AG04450 (cell line): Measurements from ENCODE around the gene ABHD12. TPM values are rescaled to one million over a fixed set of nuclear protein-coding genes. Genes with fewer than 3 reads are reported as not detected.

Experiments used
- CTCF ChIA-PET: fragments of 300-600, 350-600 bp; formaldehyde crosslinking; extraction: SDS; loops from one replicate; lab custom pipeline; 2022; ENCODE audit warnings: antibody characterized with exemption, inconsistent platforms; lab: Charles Lee
- POLR2A ChIA-PET: fragments of 350-600 bp; formaldehyde crosslinking; extraction: SDS; loops from one replicate; lab custom pipeline; 2021; ENCODE audit warnings: antibody characterized with exemption, inconsistent platforms; lab: Yijun Ruan, JAX
- DNase-seq: peaks from one replicate; pipeline ENCODE4 v3.0.0-alpha.2; 2011; ENCODE audit warnings: low read depth, low spot score
- H3K27ac ChIP-seq: one replicate; pipeline ENCODE4 v1.5.1; 2012; ENCODE audit warnings: low read depth, low read length, control low read depth
- H3K27me3 ChIP-seq: one replicate; pipeline ENCODE4 v1.6.0; 2012; ENCODE audit warnings: low read length; ENCODE audit not compliant: control insufficient read depth, insufficient read depth
- H3K4me3 ChIP-seq: 2 replicates; pipeline ENCODE4 v1.5.1; 2011; ENCODE audit warnings: mild to moderate bottlenecking, low read depth, low read length, control low read depth
- H3K9me3 ChIP-seq: 2 replicates; pipeline ENCODE4 v1.5.1; 2012; ENCODE audit warnings: low read length; ENCODE audit not compliant: control insufficient read depth, insufficient read depth
- CTCF ChIP-seq: IDR thresholded peaks from 2 replicates; pipeline ENCODE4 v1.5.1; 2011; ENCODE audit warnings: low read depth, low read length, control low read depth, inconsistent platforms
- polyA plus RNA-seq: library from polyadenylated mRNA; depleted of rRNA; stranded (reverse); fragments of >200 nt; gene quantifications from 2 replicates; pipeline ENCODE4 v1.2.3, GENCODE V29; 2011

The ABHD12 gene
- polyA plus RNA-seq, 1 experiment: 33.6 TPM

DNA sequence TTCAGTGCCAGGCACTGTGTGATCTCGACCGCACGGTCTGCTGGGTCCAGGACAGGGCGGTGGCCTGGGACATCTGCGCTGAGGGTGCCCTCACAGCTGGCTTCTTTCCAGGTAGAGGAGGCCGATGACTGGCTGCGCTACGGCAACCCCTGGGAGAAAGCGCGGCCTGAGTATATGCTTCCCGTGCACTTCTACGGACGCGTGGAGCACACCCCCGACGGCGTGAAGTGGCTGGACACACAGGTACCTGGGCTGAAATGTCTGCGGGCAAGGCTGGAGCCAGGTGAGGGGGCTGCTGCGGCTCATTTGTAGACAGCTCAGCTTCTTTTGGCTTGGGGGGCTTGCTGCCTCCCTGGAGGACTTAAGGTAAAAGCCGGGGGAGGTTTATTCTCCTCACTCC is 116.2 kb downstream of the ABHD12 start:
- no peak overlapping the region for H3K4me3 ChIP-seq
- POLR2A ChIA-PET: no interaction called here
- no peaks in the 10 kb centered on the region; the same call in 1 of the 2 replicates for H3K9me3 ChIP-seq
- CTCF ChIA-PET: interaction anchor here (1.2 kb wide), 1 partner anchor 27 kb away, joined by 3 read pairs; the partner anchor contains the start of gene PYGB
- H3K27me3 ChIP-seq: no peaks in the 10 kb centered on the region
- no peak for DNase-seq
- no peak for TF ChIP-seq CTCF
- no peak overlapping the region for H3K27ac ChIP-seq

DNA sequence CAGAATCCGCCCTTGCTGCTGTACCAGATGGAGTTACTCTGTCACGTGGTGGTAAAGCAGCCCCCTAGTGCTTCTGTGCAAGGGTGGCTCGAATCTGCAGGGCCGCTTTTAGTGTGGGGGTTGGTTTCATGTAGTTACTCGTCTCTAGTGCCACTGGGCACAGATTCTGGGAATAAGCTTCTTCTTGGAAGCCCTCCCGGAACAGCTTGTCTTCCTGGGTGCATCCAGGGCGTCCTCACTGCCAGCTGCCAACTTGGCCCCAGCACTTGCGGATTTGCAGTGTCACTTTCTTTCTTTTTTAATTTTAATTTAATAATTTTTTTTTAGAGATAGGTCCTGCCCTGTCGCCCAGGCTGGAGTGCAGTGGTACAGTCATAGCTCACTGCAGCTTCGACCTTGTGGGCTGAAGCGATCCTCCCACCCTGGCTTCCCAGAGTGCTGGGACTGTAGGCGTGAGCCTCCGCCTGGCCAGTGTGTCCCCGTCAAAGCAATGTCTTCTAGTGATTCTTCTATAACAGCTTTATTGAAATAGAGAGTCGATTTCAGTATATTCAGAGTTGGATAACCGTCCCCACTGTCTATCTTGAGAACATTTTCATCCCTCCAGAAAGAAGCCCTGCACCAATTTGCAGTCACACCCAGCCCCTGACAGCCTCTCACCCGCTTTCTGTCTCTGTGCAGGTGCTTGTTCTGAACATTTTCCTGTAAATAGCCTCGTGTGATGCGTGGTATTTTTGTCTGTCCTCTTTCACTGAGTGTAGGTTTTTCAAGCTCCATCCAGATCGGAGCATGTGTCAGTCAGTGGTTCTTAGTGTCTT is 116.9 kb downstream of the ABHD12 start:
- POLR2A ChIA-PET: no interaction called here
- TF ChIP-seq CTCF: no peak
- CTCF ChIA-PET: interaction anchor here (1.2 to 1.4 kb wide), 2 partner anchors 26 to 280 kb away, joined by 3 to 4 read pairs; partner anchors contain the start of gene PYGB
- H3K9me3 ChIP-seq: no peaks in the 10 kb centered on the region; the same call in 1 of the 2 replicates
- no peak overlapping the region for H3K4me3 ChIP-seq
- no peaks in the 10 kb centered on the region for H3K27me3 ChIP-seq
- H3K27ac ChIP-seq: no peak overlapping the region
- no peak for DNase-seq

DNA sequence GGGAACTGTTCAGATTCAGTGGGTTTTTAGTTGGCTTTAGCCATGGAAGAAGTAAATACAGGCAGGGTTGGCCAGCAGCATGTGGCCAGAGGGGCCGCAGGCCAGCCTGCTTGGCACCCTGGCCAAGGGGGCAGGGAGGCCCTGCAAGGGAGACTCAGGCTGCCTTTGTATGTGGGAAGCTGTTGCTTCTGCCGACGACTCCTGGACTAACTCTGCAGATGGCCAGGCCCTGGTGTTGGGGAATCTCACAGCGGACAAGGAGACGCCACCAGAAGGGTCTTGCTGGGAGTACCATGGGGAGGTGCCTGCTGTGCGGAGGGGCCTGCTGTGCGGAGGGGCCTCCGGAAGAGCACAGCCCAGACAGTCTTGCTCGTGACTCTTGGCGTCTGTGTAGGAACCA is 117.6 kb downstream of the ABHD12 start:
- no peak for DNase-seq
- no peaks in the 10 kb centered on the region; the same call in 1 of the 2 replicates for H3K9me3 ChIP-seq
- H3K4me3 ChIP-seq: no peak overlapping the region
- ChIA-PET CTCF (interaction anchor here (1.1 to 1.4 kb wide), 2 partner anchors 22 to 279 kb away, joined by 3 to 4 read pairs; no protein-coding TSS in a partner anchor), POLR2A (no interaction called here)
- no peak overlapping the region for H3K27ac ChIP-seq
- TF ChIP-seq CTCF: no peak
- H3K27me3 ChIP-seq: no peaks in the 10 kb centered on the region

DNA sequence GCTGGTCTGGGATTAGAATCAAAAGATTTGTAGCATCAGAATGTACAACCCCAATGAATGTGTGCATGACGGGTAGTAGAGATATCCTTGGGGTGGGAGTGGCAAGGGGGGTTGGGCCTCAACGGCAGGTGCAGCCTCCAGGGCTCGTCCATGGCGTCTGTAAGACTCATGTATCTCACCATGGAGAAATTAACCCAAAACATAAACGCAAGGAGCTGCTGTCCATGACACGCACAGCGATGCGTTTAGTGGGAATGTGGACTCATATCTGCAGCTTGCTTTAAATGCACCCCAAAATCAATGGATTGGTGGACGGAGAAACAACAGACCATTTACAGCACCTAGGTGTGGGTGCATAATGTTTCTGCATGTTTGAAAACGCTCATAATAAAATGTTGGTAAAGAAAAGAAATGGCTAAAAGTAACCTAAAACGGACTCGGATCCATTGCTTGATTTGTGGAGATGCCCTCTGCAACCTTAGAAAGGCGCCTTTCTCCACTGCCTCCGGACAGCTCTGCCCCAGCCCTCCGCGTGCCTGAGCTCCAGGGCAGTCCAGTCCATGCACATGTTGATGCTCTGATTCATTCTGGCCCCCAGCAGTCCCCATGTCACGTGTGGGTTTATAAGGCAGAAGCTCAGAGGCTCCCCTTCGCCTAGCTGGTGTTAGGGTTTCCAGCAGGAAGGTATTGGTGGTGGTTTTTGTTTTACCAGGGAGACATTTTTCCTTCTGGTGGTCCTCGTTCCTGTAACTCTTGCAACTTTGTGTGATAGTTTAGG is 118.2 kb downstream of the ABHD12 start:
- CTCF ChIA-PET: interaction anchor here (0.7 to 1.4 kb wide), 3 partner anchors 22 to 279 kb away, joined by 3 to 4 read pairs (median 4); no protein-coding TSS in a partner anchor
- H3K27ac ChIP-seq: no peak overlapping the region
- POLR2A ChIA-PET: no interaction called here
- TF ChIP-seq CTCF: no peak
- H3K9me3 ChIP-seq: no peaks in the 10 kb centered on the region; the same call in 1 of the 2 replicates
- H3K27me3 ChIP-seq: no peaks in the 10 kb centered on the region
- no peak for DNase-seq
- H3K4me3 ChIP-seq: no peak overlapping the region
